ENCODE measurements around the gene TTC23L.
A peak's percentile ranks its signal among the peaks of the same experiment; 100 is the strongest.

Gene TTC23L, protein sequence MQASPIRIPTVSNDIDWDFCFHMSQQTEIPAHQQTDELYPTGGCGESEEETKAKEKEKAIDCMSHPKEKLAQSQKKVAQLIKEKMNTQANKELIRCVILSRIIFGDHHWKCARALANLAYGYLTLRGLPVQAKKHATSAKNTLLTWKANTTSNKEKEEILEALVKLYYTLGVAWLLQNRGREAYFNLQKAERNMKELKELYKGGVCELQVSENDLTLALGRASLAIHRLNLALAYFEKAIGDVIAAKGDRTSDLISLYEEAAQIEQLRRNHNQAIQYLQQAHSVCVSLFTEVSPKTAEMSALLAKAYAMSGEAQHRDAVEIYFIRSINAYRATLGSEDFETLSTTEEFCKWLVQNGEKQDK

DNA sequence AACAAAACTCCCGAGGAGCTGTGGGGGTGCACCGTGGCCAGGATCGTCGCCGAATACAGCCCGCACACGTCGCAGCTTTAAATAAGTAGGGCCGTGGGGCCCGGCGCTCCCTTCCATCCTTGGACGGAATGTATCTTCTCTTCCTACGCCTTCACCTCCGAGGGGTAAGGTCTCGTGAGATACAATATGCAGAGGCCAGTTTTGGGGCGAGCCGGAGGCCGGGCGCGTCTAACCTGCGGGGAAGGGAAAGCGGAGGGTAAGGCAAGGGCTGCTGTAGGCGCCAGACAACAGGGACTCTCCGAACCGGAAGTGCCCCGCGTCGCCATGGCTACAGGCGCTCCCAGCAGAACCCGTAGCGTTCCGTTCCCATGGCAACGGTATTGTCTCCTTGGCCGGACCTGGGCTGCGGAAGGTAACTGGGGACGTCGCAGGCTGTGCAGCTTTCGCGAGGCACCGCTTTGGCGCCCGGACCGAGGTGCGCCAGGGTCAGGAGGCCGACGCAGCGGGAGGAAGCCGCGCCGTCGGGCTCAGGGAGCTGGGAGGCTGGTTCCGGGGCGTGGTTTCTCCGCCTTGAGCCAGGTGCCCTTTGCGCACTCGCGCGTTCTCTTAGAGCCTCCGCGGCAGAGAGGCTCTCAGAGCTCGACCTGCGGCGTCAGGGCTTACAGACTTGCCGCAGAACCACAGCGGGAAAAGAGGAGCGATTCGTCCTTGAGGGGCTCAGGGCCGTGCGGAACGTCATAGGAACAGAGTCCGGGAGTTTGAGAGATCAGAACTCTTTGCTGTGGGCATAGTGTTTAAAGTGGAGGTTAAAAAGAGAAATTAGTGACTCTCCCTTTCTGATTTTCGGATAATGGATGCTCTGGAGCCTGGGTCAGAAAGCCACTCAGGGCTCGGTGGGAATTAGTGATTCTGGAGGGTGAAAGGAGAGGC is at the start of gene TTC23L:
Gene TTC23L (plus strand): TSS at position 380 of the 930 bp plus-strand sequence. CDS start 1,508 bp downstream, outside the sequence.
- peak; percentile 86 to 94 for DNase-seq (ENCODE audit: low read depth in 1 of 2, low spot score in 1 of 2)
- in situ Hi-C loops (cut with HindIII; ENCODE audit: low pct_unique_long_range_greater_than_20kb, low sequenced_read_pairs): no loop called here
- no peak for TF ChIP-seq JUND (IDR thresholded peaks at IDR 0.05; ENCODE audit: low read depth)

DNA sequence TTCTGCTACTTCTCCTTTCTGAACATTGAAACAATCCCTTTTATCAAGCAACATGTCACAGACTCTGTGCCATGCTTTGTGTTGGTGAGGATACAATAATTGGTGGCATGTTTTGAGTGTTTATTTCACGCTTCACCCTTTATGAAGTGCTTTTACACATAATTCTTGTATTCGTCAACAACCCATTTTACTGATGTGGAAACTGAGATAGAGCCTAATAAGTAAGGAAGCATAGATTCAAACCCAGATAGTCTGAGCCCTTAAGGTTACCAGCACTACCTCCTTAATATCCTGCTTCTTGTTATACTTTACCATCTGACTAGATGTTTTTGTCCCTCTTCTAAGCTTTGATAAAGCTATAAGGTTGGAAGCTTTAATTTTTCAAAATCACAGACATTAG is 49.3 kb upstream of the TTC23L start:
- DNase-seq (ENCODE audit: low read depth in 1 of 2, low spot score in 1 of 2): no peak
- TF ChIP-seq JUND (IDR thresholded peaks at IDR 0.05; ENCODE audit: low read depth): no peak
- in situ Hi-C loops (cut with HindIII; ENCODE audit: low pct_unique_long_range_greater_than_20kb, low sequenced_read_pairs): no loop called here

DNA sequence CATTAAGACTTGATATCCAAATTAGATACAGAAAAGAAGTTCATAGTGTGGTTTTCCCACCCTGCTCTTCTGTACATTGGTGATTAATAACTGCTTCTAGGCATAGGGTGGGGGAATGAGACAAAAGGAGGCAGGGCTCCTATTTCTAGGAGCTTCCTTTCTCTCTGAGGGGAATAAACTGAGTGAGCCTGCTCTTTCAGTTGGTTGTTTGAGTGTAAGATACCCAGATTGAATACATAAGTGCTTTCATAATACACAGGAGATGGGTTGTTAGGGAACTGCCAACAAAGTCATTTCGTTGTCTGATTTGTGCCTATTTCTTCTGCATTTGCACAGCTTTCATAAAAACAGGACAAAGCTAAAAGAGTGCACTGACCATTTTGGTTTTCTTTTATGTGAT is 48.9 kb upstream of the TTC23L start:
- no peak for DNase-seq (ENCODE audit: low read depth in 1 of 2, low spot score in 1 of 2)
- no peak for TF ChIP-seq JUND (IDR thresholded peaks at IDR 0.05; ENCODE audit: low read depth)
- in situ Hi-C loops (cut with HindIII; ENCODE audit: low pct_unique_long_range_greater_than_20kb, low sequenced_read_pairs): no loop called here

DNA sequence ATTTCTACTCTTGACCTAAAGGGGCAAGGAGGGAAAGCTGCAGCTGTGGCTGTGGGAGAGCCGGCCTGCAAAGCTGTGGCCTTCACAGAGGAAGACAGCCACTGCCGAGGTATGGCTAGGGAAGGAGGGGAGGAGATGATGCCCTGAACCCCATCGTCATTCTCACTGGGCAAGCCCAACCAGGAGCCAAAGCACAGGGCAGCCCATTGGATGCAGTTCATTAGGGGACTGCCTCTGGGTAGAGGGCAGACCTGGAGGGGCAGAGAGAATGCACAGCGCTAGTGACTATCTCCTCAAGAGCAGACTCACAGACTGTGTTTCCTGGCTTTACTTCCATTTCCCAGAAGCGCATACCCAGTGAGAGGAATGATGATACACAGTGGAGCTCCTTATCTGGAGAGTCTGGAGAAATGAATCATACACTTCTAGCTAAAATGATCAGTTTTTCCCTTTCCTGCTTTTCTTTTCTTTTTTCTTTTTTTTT is 47.2 kb upstream of the TTC23L start:
- in situ Hi-C loops (cut with HindIII; ENCODE audit: low pct_unique_long_range_greater_than_20kb, low sequenced_read_pairs): no loop called here
- TF ChIP-seq JUND (IDR thresholded peaks at IDR 0.05; ENCODE audit: low read depth): no peak
- DNase-seq (ENCODE audit: low read depth in 1 of 2, low spot score in 1 of 2): no peak

DNA sequence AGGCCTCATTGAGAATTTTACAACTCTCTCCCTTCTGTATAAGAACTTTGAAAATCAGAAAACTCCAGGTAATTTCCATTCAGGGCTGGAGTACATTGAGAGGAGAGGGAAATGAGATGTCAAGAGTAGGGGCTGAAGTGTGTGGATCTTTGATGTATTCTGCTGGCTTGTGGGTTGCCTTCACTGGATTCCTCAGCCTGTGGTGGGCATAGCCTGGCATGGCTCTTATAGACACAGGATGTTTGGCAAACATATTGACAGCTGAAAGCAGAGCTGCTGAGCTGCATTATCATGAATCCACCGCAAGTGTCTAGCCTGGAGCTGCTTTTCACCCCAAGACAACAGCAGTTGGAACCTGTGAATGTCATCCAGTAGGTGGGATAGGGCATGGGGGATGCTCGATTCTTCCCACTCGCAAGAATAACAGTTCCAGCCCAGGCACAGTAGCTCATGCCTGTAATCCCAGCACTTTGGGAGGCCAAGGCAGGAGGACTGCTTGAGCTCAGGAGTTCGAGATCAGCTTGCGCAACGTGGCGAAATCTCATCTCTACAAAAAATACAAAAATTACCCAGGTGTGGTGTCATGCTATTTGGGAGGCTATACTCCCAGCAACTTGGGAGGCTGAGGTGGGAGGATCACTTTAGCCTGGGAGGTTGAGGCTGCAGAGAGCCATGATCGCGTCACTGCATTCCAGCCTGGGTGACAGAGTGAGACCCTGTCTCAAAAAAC is 36.0 kb upstream of the TTC23L start:
- in situ Hi-C loops (cut with HindIII; ENCODE audit: low pct_unique_long_range_greater_than_20kb, low sequenced_read_pairs): no loop called here
- DNase-seq (ENCODE audit: low read depth in 1 of 2, low spot score in 1 of 2): no peak
- no peak for TF ChIP-seq JUND (IDR thresholded peaks at IDR 0.05; ENCODE audit: low read depth)

DNA sequence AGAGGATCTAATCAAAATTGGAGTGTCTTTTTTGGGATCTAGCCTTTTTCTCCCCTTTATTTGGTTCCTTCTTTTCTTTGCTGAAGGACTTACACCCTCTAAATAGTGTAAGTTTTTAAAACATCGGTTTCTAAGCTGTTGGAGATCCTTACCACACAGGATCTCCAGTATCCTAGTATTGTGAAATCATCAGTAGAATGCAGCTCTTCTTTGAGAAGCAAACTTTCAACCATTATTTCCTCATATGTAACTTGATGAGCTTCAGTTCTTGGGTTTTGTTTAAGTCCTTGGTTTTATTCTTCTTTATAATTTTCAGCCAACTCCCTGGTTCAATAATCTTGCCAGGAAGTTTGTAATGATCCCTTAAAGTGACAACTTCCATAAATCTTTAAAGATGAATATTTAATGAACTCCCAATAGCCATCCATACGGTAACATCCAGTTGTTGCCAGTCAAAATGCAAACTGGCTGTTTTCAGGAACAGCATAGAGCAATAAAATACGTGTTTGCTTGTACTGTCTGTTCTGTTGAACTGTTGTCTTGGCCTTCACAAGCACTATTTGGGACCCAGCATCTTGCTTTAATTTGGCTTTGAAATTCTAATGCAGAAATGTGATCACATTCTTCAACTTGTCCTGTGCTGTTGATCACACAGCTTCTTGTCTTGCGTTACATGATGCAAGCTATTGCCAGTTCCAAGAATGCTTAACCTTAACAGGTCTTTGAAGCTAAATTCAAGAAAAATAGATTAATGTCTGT is 34.8 kb upstream of the TTC23L start:
- no peak for TF ChIP-seq JUND (IDR thresholded peaks at IDR 0.05; ENCODE audit: low read depth)
- DNase-seq (ENCODE audit: low read depth in 1 of 2, low spot score in 1 of 2): no peak
- in situ Hi-C loops (cut with HindIII; ENCODE audit: low pct_unique_long_range_greater_than_20kb, low sequenced_read_pairs): no loop called here

DNA sequence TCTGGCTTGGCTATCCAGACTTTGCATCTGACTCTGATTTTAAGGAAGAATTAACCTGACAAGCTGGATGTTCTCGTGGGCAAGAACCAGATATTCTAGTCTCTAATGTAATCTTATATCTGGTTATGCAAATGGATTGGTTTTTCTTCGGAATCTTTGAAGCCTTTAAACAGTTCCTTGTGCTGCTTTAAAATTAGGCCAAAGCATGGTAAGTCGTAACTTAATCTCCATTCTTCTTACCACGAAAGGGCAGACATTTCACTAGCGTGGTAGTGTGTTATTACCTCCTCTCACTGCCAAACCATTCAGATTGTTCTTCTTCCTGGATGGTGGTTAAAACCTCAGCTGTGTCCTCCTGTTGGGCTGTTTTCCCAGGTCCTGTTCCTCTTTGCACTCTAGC is 34.1 kb upstream of the TTC23L start:
- peak in 1 of 2 experiments; percentile 1 for DNase-seq (ENCODE audit: low read depth in 1 of 2, low spot score in 1 of 2)
- in situ Hi-C loops (cut with HindIII; ENCODE audit: low pct_unique_long_range_greater_than_20kb, low sequenced_read_pairs): no loop called here
- no peak for TF ChIP-seq JUND (IDR thresholded peaks at IDR 0.05; ENCODE audit: low read depth)

DNA sequence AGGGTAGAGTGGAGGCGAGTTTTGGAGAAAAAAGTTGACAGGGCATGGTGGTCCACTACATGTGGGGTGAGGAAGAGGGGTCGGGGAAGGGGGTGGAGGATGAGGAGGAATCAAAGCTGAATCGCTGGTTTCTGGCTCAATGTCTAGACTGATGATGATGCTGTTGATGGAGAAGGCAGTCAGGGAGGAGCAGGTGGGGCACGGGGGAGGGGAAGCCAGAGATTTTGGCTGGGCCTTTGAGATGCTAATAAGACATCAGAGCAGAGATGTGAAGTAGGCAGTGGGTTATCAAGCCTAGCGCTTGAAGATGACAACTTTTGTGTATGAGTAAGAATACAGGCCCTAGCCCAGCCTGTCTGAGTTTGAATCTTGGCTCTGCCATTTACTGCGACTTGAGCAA is 32.4 kb upstream of the TTC23L start:
- no peak for DNase-seq (ENCODE audit: low read depth in 1 of 2, low spot score in 1 of 2)
- no peak for TF ChIP-seq JUND (IDR thresholded peaks at IDR 0.05; ENCODE audit: low read depth)
- in situ Hi-C loops (cut with HindIII; ENCODE audit: low pct_unique_long_range_greater_than_20kb, low sequenced_read_pairs): no loop called here

DNA sequence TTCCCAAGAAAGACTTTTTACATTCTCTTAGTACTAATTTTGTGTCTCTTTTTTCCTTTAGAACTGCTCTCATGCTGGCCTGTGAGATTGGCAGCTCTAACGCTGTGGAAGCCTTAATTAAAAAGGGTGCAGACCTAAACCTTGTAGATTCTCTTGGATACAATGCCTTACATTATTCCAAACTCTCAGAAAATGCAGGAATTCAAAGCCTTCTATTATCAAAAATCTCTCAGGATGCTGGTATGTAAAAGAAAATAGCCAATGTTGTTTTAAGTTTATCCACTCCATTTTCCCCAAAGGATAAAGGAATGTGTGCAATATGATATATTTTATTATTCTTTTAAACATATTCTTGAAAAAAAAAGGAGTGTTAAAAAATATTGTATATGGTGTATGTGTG is 27.3 kb upstream of the TTC23L start:
- no peak for TF ChIP-seq JUND (IDR thresholded peaks at IDR 0.05; ENCODE audit: low read depth)
- in situ Hi-C loops (cut with HindIII; ENCODE audit: low pct_unique_long_range_greater_than_20kb, low sequenced_read_pairs): no loop called here

DNA sequence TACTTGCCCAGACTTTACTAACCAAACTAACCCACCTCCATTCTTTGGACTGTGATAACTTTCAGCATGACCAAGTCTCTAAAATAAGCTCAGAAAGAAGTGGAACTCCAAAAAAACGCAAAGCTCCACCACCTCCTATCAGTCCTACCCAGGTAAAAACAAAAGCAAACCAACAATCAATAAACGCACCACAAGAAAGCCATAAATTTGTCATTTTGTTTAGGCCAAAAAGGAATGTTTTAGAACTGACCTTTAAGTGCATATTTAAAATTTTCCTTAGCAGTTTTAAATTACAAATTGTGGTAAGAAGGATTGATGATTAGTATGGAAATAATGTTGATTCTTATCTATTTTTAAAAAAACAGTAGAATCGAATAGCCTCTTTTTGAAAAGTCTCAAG is 25.5 kb upstream of the TTC23L start:
- in situ Hi-C loops (cut with HindIII; ENCODE audit: low pct_unique_long_range_greater_than_20kb, low sequenced_read_pairs): no loop called here

More for the DNA sequence above, 27.3 kb upstream of the TTC23L start:
- no peak for DNase-seq (ENCODE audit: low read depth in 1 of 2, low spot score in 1 of 2)

DNA sequence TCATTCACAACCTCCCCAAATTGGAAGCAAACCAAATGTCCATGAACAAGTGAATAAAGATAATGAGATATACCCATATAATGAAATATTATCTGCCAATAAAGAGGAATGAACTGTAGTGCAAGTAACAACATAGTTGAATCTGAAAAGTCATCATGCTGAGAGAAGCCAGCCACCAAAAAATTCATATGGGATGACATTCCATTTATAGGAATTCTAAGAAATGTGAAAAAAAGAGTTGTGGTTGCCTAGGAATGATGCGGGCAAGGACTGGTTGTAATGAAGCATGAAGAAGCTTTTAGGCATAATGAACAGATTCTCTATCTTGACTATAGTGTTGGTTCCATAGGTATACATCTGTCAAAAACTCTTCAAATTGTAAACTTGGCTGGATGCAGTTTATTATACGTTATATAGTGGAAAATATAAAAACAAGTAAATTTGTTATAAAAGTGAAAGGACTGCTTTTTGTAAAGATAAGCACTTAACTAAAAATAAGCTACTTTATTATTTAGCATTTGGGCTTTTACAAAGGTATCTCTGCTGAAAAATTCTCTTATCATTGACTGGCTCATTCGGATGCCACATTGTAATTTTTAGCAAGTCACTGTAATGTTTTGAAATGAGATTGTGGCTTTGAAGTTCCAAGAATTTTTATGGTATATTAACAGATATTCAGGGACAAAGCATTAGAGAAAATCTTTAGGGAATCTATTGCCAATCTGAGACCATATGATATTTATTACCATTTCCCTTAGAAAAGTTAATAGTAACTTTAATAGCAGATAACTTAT is 21.2 kb upstream of the TTC23L start:
- TF ChIP-seq JUND (IDR thresholded peaks at IDR 0.05; ENCODE audit: low read depth): no peak
- in situ Hi-C loops (cut with HindIII; ENCODE audit: low pct_unique_long_range_greater_than_20kb, low sequenced_read_pairs): no loop called here
- DNase-seq (ENCODE audit: low read depth in 1 of 2, low spot score in 1 of 2): no peak

More for the DNA sequence above, 25.5 kb upstream of the TTC23L start:
- no peak for TF ChIP-seq JUND (IDR thresholded peaks at IDR 0.05; ENCODE audit: low read depth)
- DNase-seq (ENCODE audit: low read depth in 1 of 2, low spot score in 1 of 2): no peak
